AG08395 (cell line): Measurements from ENCODE around the gene ASB8.

Experiments
- DNase-seq: peaks from one replicate; pipeline ENCODE4 v3.0.0; 2012; ENCODE audit warnings: mixed read lengths, low spot score

ASB8 gene

DNA sequence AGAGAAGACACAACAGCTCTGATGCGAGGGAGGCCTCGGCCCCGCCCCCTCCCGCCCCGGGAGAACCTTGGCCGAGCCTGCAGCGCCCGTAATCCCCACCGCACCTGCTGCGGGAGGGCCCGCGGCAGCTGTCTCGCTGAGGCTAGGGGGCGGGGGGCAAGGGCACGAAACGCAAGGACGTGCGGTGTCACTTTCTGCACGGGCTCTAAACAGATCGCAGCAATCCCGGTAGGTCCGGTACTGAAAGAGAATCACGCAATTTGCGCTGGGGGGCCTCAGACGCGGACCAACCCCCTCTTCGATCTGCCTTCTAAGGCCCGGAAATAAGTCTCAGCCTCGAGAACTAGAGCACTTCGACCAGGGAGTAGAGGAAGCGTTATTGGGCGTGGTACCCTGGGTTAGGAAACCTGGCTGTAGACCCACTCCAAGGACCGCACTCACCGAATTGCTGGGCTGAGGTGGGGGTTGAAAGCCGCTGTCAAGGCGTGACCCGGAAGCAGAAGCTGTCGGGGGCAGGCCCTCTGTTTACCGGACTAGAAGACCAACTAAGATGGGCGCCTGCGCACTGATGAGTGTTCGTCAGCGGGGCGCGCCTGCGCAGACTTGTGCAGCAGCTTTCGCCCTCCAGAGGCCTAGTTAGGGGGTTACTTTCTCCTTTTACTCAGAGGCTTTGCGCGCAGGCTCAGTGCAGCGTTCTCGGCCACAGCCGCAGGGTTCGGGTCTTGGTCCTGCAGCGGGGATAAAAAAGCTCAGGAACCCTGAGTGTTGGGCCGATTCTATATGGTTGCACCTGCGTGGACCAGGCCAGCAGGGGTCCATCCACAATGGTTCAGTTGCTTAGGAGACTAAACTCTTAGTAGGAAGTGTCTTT, at the start of gene ASB8:
ASB8 (minus strand) TSS at position 498 of the 871 bp plus-strand sequence. CDS start 4,019 bp downstream, outside the sequence.
- DNase-seq: peak; percentile 99

DNA sequence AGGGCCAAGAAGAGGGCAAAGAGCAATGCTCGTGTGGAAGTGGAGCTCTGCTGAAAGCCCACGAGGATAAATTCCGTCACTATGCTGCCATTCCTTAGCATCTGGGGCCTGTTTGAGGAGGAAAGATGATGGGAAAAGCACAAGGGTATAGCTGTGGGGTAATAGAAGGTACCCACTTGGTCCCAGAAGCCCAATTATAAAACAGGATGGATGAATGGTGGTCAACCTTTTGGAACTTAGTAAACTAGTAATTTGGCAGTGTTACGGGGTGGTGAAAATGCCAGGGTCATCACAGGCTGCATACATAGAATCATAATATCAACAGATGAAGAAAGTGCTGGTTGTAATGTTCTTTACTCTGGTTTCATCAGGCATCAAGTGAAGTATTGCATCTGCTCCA, 45.9 kb upstream of the ASB8 start, which contains the start of gene OR10AD1:
OR10AD1 (minus strand) TSS at position 101 of the 400 bp plus-strand sequence; CDS start at position 101, 0 bp downstream.
- no peak for DNase-seq

GRCh38 chr12:48202766-48203165, 45.5 kb upstream of the ASB8 start:
- DNase-seq: no peak

GRCh38 chr12:48201516-48201915, 44.2 kb upstream of the ASB8 start:
- DNase-seq: no peak

- DNase-seq: no peak
Measured at GRCh38 chr12:48201091-48201490, 43.8 kb upstream of the ASB8 start.

DNA sequence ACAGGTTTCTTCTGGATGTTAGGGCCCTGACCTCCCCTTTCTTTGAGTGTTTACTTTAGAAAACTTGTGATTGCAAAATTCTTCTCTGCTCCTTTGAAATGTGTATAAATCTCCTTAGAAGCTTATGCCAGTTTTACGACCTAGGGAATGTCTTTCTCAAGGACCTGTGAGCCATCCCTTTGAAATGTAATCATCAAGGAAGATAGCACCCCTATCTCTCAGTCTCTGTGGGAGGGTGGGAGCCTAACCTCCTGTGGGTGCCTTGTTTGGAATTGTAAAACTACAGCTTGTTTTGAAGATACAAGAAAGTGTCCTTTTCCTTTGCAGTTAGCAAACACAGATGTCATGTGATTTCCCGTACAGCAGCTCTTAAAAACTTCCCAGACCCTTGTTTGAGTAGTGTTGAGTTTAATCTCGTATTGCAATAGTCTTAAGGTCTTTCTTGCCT, 42.5 kb upstream of the ASB8 start:
- DNase-seq: no peak

- DNase-seq: no peak
Measured at GRCh38 chr12:48198985-48199384, 41.7 kb upstream of the ASB8 start.

DNA sequence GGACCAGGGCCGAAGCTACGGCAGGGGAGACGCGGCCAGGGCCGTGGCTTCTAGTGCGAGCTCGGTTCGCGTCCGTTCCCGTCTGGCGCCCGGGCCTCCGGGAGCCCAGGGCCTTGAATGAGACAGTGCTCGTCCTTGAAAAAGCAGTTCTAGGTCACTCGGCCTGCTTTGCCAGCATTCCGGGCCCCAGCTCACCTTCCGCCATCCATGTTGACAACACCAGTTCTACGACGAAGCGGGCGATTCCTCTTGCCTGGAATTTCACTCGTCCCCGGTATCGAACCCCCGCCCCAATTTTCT, 41.3 kb upstream of the ASB8 start:
- DNase-seq: peak; percentile 20

DNA sequence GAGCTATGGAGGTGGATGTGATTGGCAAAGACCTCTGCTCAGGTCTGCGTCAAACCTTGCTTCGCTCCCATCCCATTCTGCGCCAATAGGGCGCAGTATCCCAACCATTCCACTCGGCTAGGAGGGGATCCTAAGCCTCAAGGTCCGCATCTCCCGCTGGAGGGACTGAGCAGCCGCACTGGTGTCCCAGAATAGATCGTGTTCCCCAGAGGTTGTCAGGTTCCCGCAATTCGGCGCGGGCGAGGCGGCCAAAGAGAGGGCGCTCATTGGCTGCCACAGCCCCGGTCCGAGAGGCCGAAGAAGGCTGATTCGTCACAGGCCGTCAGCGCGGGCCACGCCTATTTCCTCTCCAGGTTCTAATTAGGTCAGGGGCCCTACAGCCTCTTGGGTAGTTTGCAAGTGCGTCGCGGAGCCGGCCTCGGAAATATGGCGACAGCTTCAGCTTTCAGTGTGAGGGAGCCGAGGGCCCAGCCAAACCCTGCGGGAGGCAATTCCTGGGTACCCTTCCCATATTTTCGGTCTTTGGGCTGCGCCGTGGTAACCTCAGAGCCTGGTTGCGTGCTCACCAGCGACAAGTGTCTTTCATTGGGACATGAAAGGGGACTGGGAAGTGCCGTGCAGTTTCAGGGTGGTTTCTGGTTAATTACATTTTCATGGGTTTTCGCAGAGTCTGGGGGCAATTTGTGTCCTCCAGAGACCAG, 40.8 kb upstream of the ASB8 start:
- peak; percentile 97 for DNase-seq

GRCh38 chr12:48197549-48197970, 40.2 kb upstream of the ASB8 start:
- DNase-seq: peak; percentile 32

- DNase-seq: no peak
Measured at GRCh38 chr12:48194799-48195201, 37.5 kb upstream of the ASB8 start.

GRCh38 chr12:48193623-48194022, 36.3 kb upstream of the ASB8 start:
- no peak for DNase-seq

- no peak for DNase-seq
Measured at GRCh38 chr12:48192861-48193260, 35.5 kb upstream of the ASB8 start.

DNA sequence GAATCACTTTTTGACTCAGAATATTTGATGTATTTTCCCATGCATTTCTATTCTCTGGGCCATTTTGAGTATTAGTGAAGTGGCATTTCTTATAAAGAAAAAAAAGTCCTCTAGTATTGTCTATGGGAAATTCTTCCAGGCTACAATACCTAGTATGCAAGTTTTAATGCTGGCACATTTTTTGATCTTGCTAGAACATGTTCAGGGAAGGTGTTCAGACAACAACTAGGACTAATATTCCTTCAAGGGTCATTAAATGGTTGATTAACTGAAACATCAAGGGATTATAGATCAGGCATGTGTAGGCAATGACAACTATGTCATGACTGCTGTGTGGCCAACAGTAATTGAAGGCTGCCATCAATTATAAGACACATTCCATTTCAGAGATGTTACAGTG, 33.8 kb upstream of the ASB8 start:
- no peak for DNase-seq

DNA sequence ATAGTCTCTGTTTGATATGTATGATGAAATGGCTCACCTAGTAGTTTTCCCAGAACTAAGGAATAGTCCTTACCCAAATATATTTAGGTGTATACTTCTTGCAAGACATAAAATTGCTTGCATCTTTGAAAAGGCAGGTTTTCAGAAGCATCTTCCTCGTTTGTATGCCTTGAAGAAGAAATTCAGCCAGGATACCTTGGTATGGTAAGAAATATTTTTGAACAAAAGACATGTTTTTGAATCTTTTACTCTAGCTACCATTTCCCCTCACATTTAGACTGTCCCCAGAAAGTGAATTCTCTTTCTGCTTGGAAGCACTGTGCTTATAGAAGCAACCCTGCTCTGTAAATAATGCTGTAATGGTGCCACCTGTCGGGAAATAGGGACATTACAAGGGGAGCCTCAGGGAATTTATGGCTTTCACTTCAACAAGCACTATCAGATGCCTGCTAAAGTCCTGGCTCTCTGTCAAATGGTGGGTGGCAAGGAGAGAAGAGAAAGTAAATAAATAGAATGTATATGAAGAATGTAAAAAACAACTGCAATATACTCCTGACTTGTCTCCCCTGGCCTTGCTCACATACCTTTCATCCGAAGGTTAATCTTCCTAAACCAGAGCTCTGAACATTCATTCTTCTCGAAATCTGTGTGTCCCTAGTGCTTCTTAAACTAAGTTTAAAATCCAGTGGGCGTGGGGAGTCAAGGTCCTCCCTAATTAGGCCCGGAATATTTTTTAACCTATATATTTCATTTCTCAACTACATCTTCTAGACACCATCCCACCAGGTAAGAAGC, 32.2 kb upstream of the ASB8 start:
- DNase-seq: peak; percentile 76

- no peak for DNase-seq
Measured at GRCh38 chr12:48187916-48188695, 30.8 kb upstream of the ASB8 start.

GRCh38 chr12:48185181-48185919, 28.0 kb upstream of the ASB8 start:
- DNase-seq: no peak

DNA sequence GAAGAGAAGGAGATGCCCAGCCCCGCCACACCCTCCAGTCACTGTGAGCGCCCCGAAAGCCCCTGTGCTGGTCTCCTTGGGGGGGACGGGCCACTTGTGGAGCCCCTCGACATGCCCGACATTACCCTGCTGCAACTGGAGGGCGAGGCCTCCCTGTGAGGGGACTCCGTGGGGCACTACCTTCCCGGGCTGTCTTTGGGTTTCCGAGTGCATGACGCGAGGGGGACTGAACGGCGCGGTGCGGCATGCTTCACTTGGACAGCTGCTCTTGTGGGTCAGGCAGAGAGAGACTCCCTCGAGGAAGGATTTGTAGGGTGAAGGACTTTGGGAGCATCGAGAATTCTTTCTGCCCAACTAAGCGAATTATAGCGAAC, 27.2 kb upstream of the ASB8 start:
- no peak for DNase-seq

GRCh38 chr12:48183876-48184548, 26.7 kb upstream of the ASB8 start:
- DNase-seq: no peak

DNA sequence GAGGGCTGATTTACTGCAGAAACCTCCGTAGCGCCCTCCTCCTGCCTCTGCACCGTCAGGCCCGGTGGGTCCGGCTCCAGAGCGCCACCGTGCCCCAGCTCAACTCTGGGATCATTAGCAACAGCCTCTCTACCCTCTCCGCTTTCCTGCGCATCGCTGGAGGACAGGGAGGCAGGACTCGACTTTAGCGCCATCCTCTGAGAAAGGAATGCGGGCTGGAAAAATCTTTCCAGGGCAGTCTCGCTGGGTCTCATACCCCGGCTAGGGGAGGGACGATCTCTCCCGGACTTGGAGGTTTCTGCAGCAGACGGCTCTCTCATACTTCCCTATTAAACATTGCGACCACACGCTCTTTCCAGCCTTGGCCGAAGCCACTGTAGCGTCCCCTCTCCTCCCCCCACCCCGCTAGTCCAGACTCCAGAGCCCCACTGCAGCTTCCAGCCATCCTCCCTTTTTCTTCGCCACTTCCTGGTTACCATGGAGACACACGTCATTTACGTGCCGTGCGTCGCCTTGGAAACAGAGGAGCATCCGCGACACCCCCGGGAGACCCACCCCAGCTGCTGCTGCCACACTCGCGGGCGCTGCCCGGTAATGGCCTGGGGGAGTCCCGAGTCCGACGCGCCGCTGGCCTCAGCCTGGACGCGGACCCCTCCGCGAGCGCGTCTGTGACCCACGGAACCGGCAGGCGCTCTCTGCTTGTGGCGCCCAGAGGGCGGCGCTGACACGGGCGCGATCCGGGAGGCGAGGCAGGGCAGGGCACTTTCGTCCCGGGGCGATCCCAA, 26.0 kb upstream of the ASB8 start, which contains the start of gene CCDC184:
CCDC184 (plus strand) TSS at position 554 of the 785 bp plus-strand sequence. CDS start 479 bp downstream, outside the sequence.
- DNase-seq: peak; percentile 80
